GM18870 (cell line): Measurements from ENCODE around the gene ATP8B3.
"Not testable (repeated sequence)": the region's sequence is repeated elsewhere in the genome, so short reads cannot be mapped to it uniquely, and the experiment has no call there.

Experiments used
- ATAC-seq: cut with Tn5 transposase; IDR thresholded peaks from one replicate; pipeline ENCODE4 v1.9.1; 2021; ENCODE audit warnings: moderate library complexity; ENCODE audit not compliant: unreplicated experiment

Gene ATP8B3

GRCh38 chr19:1799695-1800342 lies 12.3 kb downstream of the ATP8B3 start:
- no peak for ATAC-seq

- not testable (repeated sequence) for ATAC-seq
Observed at GRCh38 chr19:1797313-1797712, 14.8 kb downstream of the ATP8B3 start.

GRCh38 chr19:1796395-1797142 lies 15.5 kb downstream of the ATP8B3 start:
- ATAC-seq, result no peak

- no peak for ATAC-seq
Observed at GRCh38 chr19:1794424-1795172, 17.5 kb downstream of the ATP8B3 start.

- no peak for ATAC-seq
Observed at GRCh38 chr19:1791879-1792278, 20.2 kb downstream of the ATP8B3 start.

GRCh38 chr19:1790054-1790792 lies 21.9 kb downstream of the ATP8B3 start:
- no peak for ATAC-seq

- ATAC-seq, result no peak
Observed at GRCh38 chr19:1789261-1790041, 22.6 kb downstream of the ATP8B3 start.

GRCh38 chr19:1787116-1787515 lies 25.0 kb downstream of the ATP8B3 start:
- no peak for ATAC-seq

- no peak for ATAC-seq
Observed at GRCh38 chr19:1786668-1787067, 25.4 kb downstream of the ATP8B3 start.

GRCh38 chr19:1785310-1785709 lies 26.8 kb downstream of the ATP8B3 start:
- ATAC-seq, result no peak

GRCh38 chr19:1783874-1784273 lies 28.2 kb downstream of the ATP8B3 start:
- no peak for ATAC-seq

GRCh38 chr19:1783354-1783753 lies 28.7 kb downstream of the ATP8B3 start:
- ATAC-seq, result no peak

GRCh38 chr19:1782521-1782920 lies 29.6 kb downstream of the ATP8B3 start:
- no peak for ATAC-seq

- ATAC-seq, result no peak
Observed at GRCh38 chr19:1780272-1780958, 31.7 kb downstream of the ATP8B3 start.

GRCh38 chr19:1779574-1779973 lies 32.5 kb downstream of the ATP8B3 start:
- ATAC-seq, result no peak

GRCh38 chr19:1777149-1777548 lies 34.9 kb downstream of the ATP8B3 start:
- no peak for ATAC-seq

- no peak for ATAC-seq
Observed at GRCh38 chr19:1776606-1777147, 35.4 kb downstream of the ATP8B3 start.

GRCh38 chr19:1775951-1776605 lies 36.0 kb downstream of the ATP8B3 start:
- no peak for ATAC-seq
